Trophoblast cell (in vitro differentiated cells and primary cell): ENCODE measurements around the gene PANK2.
A peak's percentile ranks its signal among the peaks of the same experiment; 100 is the strongest.
"Not testable (repeated sequence)": the region's sequence is repeated elsewhere in the genome, so short reads cannot be mapped to it uniquely, and the experiment has no call there.

Experiments
- DNase-seq, 2 donors: peaks; one replicate each; pipeline ENCODE4 v3.0.0-alpha.2; 2016
- H2AFZ ChIP-seq: 2 replicates; pipeline ENCODE4 v1.6.1; 2013; ENCODE audit warnings: low read length, moderate library complexity, mild to moderate bottlenecking; ENCODE audit not compliant: insufficient read depth, poor library complexity
- H2AK5ac ChIP-seq: 2 replicates; pipeline ENCODE4 v1.6.1; 2013; ENCODE audit warnings: mild to moderate bottlenecking, low read length
- H2BK120ac ChIP-seq: 2 replicates; pipeline ENCODE4 v1.6.1; 2013; ENCODE audit warnings: low read length, mild to moderate bottlenecking, moderate library complexity; ENCODE audit not compliant: insufficient read depth, poor library complexity
- H2BK12ac ChIP-seq: 2 replicates; pipeline ENCODE4 v1.6.1; 2013; ENCODE audit warnings: mild to moderate bottlenecking, low read length, moderate library complexity
- H2BK5ac ChIP-seq: 2 replicates; pipeline ENCODE4 v1.6.1; 2013; ENCODE audit warnings: low read length, low read depth, moderate library complexity, mild to moderate bottlenecking; ENCODE audit not compliant: poor library complexity
- H3K14ac ChIP-seq: 2 replicates; pipeline ENCODE4 v1.6.1; 2013; ENCODE audit warnings: mild to moderate bottlenecking, low read length
- H3K18ac ChIP-seq: 2 replicates; pipeline ENCODE4 v1.6.1; 2013; ENCODE audit warnings: mild to moderate bottlenecking, low read length
- H3K23ac ChIP-seq: 2 replicates; pipeline ENCODE4 v1.6.1; 2013; ENCODE audit warnings: low read length
- H3K27ac ChIP-seq: 2 replicates; pipeline ENCODE4 v1.5.1; 2013; ENCODE audit warnings: low read depth, mild to moderate bottlenecking, inconsistent platforms, low read length, moderate library complexity
- H3K27me3 ChIP-seq: 2 replicates; pipeline ENCODE4 v1.6.1; 2013; ENCODE audit warnings: inconsistent platforms, mild to moderate bottlenecking, low read length, moderate library complexity; ENCODE audit not compliant: insufficient read depth
- H3K36me3 ChIP-seq, 2 experiments: 1 replicate in 1 of 2; 2 replicates in 1 of 2; pipeline ENCODE4 v1.6.1; 2013; ENCODE audit warnings: low read length in 2 of 2, mild to moderate bottlenecking in 2 of 2, moderate library complexity in 1 of 2; ENCODE audit not compliant: insufficient read depth in 2 of 2, control insufficient read depth in 1 of 2
- H3K4ac ChIP-seq: 2 replicates; pipeline ENCODE4 v1.6.1; 2013; ENCODE audit warnings: low read depth, mild to moderate bottlenecking, low read length, moderate library complexity
- H3K4me1 ChIP-seq, 2 experiments: 1 replicate in 1 of 2; 2 replicates in 1 of 2; pipeline ENCODE4 v1.6.1; 2013; ENCODE audit warnings: low read length in 2 of 2, mild to moderate bottlenecking in 2 of 2, moderate library complexity in 1 of 2; ENCODE audit not compliant: insufficient read depth in 2 of 2, control insufficient read depth in 1 of 2
- H3K4me2 ChIP-seq: 2 replicates; pipeline ENCODE4 v1.6.1; 2013; ENCODE audit warnings: inconsistent platforms, mild to moderate bottlenecking, low read length, moderate library complexity
- H3K4me3 ChIP-seq: 2 replicates; pipeline ENCODE4 v1.5.1; 2013; ENCODE audit warnings: mild to moderate bottlenecking, low read depth, low read length, inconsistent platforms
- H3K79me1 ChIP-seq: one replicate; pipeline ENCODE4 v1.6.1; 2013; ENCODE audit warnings: low read length
- H3K79me2 ChIP-seq: 2 replicates; pipeline ENCODE4 v1.6.1; 2013; ENCODE audit warnings: low read length, mild to moderate bottlenecking; ENCODE audit not compliant: control insufficient read depth, insufficient read depth, poor library complexity
- H3K9ac ChIP-seq: 2 replicates; pipeline ENCODE4 v1.6.1; 2013; ENCODE audit warnings: mild to moderate bottlenecking, low read length
- H3K9me3 ChIP-seq: 2 replicates; pipeline ENCODE4 v1.6.1; 2013; ENCODE audit warnings: low read depth, mild to moderate bottlenecking, control low read depth, inconsistent platforms, low read length; ENCODE audit not compliant: insufficient read depth
- H4K12ac ChIP-seq: 2 replicates; pipeline ENCODE4 v1.6.1; 2013; ENCODE audit warnings: low read depth, mild to moderate bottlenecking, low read length, moderate library complexity
- H4K8ac ChIP-seq: 2 replicates; pipeline ENCODE4 v1.6.1; 2013; ENCODE audit warnings: low read depth, mild to moderate bottlenecking, low read length, moderate library complexity
- H4K91ac ChIP-seq: one replicate; pipeline ENCODE4 v1.6.1; 2013; ENCODE audit warnings: low read depth, mild to moderate bottlenecking, low read length, moderate library complexity
- WGBS: extraction: QIAGEN DNeasy Blood & Tissue Kit; methylation state at CpG from one replicate; pipeline ENCODE4 v1.1.7; 2013; ENCODE audit warnings: missing lambda C conversion rate; ENCODE audit not compliant: insufficient read length, insufficient coverage; ENCODE audit errors: extremely low coverage; 5-methylcytosine and 5-hydroxymethylcytosine counted together

Gene PANK2

GRCh38 chr20:3898181-3898580 lies 9.0 kb downstream of the PANK2 start:
- not testable (repeated sequence) for H3K9ac ChIP-seq, H3K23ac ChIP-seq, H3K4ac ChIP-seq, H3K14ac ChIP-seq, H2BK12ac ChIP-seq, H3K27ac ChIP-seq, H4K8ac ChIP-seq, H3K36me3 ChIP-seq, H3K18ac ChIP-seq, DNase-seq, H3K9me3 ChIP-seq, H2BK120ac ChIP-seq, H4K12ac ChIP-seq, H3K4me3 ChIP-seq, H3K79me1 ChIP-seq, H2AK5ac ChIP-seq, H3K4me1 ChIP-seq, H3K27me3 ChIP-seq, H3K4me2 ChIP-seq, H2BK5ac ChIP-seq, H2AFZ ChIP-seq, H4K91ac ChIP-seq
- H3K79me2 ChIP-seq: peaks cover 28% of the 10 kb centered on the region
- no CpG with 5 or more reads among the region's 9 CpGs for WGBS

DNA sequence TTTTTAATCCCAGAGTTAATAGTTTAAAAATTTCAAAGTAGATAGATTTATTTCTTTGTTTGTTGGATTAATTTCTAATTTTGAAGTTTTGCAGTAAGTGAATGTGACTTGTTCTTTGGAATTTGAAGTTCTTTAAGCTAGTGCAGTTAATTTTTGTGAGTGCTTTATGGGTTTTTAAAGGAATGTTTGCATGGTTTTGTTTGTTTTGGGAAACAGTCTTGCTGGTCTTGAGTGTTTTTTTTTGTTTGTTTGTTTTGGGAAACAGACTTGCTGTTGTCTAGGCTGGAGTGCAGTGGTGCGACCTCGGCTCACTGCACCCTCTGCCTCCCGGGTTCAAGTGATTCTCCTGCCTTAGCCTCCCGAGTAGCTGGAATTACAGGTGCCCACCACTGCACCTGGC lies 9.5 kb downstream of the PANK2 start:
- Histone ChIP-seq H3K27me3 (no peaks in the 10 kb centered on the region), H2BK5ac (no peak overlapping the region), H4K8ac (no peak overlapping the region), H3K4me1 (no peaks in the 10 kb centered on the region), H3K79me2 (peaks cover 25% of the 10 kb centered on the region), H3K23ac (no peak overlapping the region), H3K36me3 (peaks cover 2 to 3% of the 10 kb centered on the region in 2 experiments), H4K91ac (no peak overlapping the region), H3K4me3 (no peak overlapping the region), H3K18ac (no peak overlapping the region), H2AK5ac (no peak overlapping the region), H3K79me1 (no peaks in the 10 kb centered on the region), H3K14ac (no peak overlapping the region), H3K9ac (no peak overlapping the region), H2BK12ac (no peak overlapping the region), H2AFZ (no peak overlapping the region), H3K4ac (no peak overlapping the region), H2BK120ac (no peak overlapping the region), H4K12ac (no peak overlapping the region), H3K4me2 (no peak overlapping the region), H3K9me3 (no peaks in the 10 kb centered on the region), H3K27ac (no peak overlapping the region)
- DNase-seq: peak in 1 of 2 donors; percentile 14
- WGBS: no CpG with 5 or more reads among the region's 4 CpGs

GRCh38 chr20:3900187-3900604 lies 11.0 kb downstream of the PANK2 start:
- Histone ChIP-seq H3K27ac (no peak overlapping the region), H2BK5ac (no peak overlapping the region), H3K4me1 (peaks cover 0 to 2% of the 10 kb centered on the region in 2 experiments), H3K9ac (no peak overlapping the region), H2BK120ac (no peak overlapping the region), H3K36me3 (peaks cover 0 to 3% of the 10 kb centered on the region in 2 experiments), H3K4ac (peak overlapping the region; percentile 27), H3K27me3 (no peaks in the 10 kb centered on the region), H3K79me1 (no peaks in the 10 kb centered on the region), H2BK12ac (no peak overlapping the region), H2AK5ac (no peak overlapping the region), H4K8ac (no peak overlapping the region), H4K91ac (no peak overlapping the region), H3K18ac (no peak overlapping the region), H3K79me2 (peaks cover 25% of the 10 kb centered on the region), H3K9me3 (no peaks in the 10 kb centered on the region), H3K4me2 (no peak overlapping the region), H3K14ac (no peak overlapping the region), H4K12ac (no peak overlapping the region), H2AFZ (no peak overlapping the region), H3K4me3 (no peak overlapping the region), H3K23ac (no peak overlapping the region)
- DNase-seq: no peak
- no CpG with 5 or more reads among the region's 3 CpGs for WGBS

DNA sequence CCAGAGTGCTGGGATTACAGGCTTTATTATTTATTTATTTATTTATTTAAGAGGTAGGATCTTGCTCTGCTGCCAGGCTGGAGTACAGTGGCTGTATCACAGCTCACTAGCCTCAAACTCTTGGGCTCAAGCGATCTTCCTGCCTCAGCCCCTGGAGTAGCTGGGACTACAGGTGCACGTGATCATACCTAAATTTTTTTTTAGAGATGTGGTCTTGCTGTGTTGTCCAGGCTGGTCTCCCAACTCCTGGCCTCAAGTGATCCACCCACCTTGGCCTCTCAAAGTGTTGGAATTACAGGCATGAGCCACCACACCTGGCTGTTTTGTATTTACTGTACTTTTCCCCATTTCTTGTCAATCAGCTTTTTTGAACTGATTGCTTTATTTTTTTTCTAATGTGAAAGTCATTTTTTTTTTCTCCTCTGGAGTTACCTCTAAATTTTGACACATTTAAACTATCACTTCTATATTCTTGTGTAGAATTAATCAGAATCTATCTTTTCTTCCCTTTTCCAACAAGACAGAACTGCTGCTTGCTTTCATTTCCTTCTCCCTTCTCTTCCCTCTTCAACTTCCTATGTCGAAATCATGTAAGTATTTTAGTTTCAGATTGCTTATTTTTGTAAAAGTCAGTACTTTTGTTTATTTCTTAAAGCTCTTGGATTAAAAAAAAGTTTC lies 12.0 kb downstream of the PANK2 start:
- H2BK120ac ChIP-seq: no peak overlapping the region
- peaks cover 0 to 3% of the 10 kb centered on the region in 2 experiments for H3K36me3 ChIP-seq
- no peak overlapping the region for H3K27ac ChIP-seq
- no peak overlapping the region for H2AFZ ChIP-seq
- no peak overlapping the region for H3K23ac ChIP-seq
- WGBS: no CpG with 5 or more reads among the region's 3 CpGs
- H3K14ac ChIP-seq: no peak overlapping the region
- no peak overlapping the region for H3K9ac ChIP-seq
- no peak overlapping the region for H2BK5ac ChIP-seq
- no peaks in the 10 kb centered on the region for H3K27me3 ChIP-seq
- H4K12ac ChIP-seq: no peak overlapping the region
- H3K4me1 ChIP-seq: peaks cover 0 to 2% of the 10 kb centered on the region in 2 experiments
- H3K79me1 ChIP-seq: no peaks in the 10 kb centered on the region
- H3K4me3 ChIP-seq: no peak overlapping the region
- H2BK12ac ChIP-seq: no peak overlapping the region
- H3K18ac ChIP-seq: no peak overlapping the region
- DNase-seq: peak in 1 of 2 donors; percentile 48
- no peak overlapping the region for H4K91ac ChIP-seq
- H3K9me3 ChIP-seq: no peaks in the 10 kb centered on the region
- H2AK5ac ChIP-seq: no peak overlapping the region
- peak overlapping the region; percentile 89 for H3K4ac ChIP-seq
- no peak overlapping the region for H3K4me2 ChIP-seq
- H4K8ac ChIP-seq: no peak overlapping the region
- peaks cover 29% of the 10 kb centered on the region for H3K79me2 ChIP-seq
